ENCODE measurements around the gene KAZN.

KAZN gene

DNA sequence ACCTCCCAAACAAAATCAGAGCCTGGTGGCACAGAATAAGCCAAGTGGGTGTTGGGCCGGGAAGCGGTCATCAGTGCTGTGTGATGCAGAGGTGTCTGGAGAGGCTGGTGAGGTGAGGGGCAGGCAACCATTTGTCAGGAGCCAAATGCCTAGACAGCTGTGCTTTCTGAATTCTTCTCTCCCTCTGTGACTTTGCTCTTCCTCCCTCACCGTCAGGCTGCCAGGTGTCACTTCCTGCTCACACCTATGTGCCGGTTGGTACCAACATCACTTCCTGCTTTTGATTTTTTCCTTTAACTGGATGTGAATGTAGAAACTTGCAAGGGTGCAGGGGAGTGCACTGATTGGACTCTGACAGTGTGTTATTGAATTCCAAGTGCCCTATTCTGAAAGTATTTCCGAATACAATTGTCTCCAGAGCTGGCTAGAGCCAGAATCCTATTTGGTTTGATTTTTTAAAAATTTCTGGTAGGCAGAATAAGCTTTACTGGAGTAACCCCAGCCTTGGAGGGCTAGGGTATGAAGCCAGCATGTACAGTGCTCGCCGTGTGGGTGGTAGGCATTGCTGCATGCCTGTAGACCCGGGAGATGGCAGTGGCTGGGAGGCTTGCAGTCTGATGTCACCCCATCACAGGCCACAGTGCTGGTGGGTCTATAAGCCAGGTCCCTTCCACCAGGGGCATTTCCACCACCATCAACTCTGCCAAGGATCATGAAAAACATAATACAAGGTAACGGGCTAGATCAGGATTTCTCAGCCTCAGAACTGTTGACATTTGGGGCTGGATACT lies 210.9 kb downstream of the KAZN start:
- DNase-seq (ENCODE audit: low read depth) = no peak
- no peak overlapping the region for H3K4me3 ChIP-seq (ENCODE audit: low read length)
- TF ChIP-seq, protein P1, sequence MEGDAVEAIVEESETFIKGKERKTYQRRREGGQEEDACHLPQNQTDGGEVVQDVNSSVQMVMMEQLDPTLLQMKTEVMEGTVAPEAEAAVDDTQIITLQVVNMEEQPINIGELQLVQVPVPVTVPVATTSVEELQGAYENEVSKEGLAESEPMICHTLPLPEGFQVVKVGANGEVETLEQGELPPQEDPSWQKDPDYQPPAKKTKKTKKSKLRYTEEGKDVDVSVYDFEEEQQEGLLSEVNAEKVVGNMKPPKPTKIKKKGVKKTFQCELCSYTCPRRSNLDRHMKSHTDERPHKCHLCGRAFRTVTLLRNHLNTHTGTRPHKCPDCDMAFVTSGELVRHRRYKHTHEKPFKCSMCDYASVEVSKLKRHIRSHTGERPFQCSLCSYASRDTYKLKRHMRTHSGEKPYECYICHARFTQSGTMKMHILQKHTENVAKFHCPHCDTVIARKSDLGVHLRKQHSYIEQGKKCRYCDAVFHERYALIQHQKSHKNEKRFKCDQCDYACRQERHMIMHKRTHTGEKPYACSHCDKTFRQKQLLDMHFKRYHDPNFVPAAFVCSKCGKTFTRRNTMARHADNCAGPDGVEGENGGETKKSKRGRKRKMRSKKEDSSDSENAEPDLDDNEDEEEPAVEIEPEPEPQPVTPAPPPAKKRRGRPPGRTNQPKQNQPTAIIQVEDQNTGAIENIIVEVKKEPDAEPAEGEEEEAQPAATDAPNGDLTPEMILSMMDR (conservative IDR thresholded peaks at IDR 0.05; ENCODE audit: low read depth, low read length) = no peak

DNA sequence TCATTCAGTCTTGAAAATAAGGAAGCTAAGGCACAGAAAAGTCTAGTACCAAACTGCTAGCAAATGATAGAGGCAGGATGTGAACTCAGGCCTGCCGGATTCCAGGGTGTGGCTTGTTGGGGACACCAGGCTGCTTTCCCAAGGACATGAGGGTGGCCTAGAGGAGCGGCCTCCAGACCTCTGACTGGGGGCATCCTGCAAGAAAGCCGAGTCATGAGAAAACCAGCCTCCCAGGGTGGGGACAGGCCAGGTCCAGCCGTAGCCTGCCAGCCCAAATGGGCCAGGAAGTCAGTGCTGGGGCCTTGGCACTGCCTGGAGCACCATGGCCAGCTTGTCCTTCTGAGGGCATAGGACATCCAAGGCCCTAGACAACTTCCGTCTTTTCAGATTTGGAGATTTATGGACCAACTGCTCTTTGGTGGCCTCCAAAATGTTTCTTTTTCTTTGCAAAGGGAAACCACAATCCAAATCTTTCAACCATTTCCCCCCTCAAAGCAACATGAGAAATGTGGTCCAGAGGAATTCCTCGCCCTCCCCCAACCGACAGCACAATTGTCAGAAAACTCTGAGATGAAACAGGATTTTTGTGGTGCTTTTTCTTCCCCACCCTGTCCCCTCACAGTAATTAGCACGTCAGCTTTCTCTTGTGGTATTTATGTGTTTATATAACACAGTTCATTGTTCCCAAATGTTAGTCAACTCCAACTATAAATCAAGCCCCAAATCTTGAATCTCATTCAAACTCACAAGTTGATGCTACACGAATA lies 212.3 kb downstream of the KAZN start:
- no peak for DNase-seq (ENCODE audit: low read depth)
- TF ChIP-seq, protein P1 (conservative IDR thresholded peaks at IDR 0.05; ENCODE audit: low read depth, low read length) = no peak
- H3K4me3 ChIP-seq (ENCODE audit: low read length) = no peak overlapping the region

DNA sequence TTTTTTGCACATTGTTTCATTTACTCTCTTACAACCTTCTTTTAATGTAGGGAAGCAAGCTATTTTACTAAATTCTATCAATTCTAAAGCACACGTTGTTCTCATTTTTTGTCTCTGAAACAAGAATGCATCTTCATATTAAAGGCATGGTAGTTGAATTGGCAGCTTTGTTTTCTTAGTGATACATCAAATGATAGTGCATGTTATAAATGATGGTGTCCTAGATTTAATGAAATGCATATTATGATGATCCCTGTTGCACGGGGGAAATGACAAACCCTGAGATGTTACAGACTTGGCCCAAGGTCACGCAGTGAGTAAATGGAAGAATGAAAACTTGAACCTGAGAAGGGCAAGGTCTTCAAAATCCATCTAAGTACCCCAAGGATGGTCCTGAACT lies 213.1 kb downstream of the KAZN start:
- DNase-seq (ENCODE audit: low read depth) = no peak
- no peak overlapping the region for H3K4me3 ChIP-seq (ENCODE audit: low read length)
- TF ChIP-seq, protein P1 (conservative IDR thresholded peaks at IDR 0.05; ENCODE audit: low read depth, low read length) = no peak

DNA sequence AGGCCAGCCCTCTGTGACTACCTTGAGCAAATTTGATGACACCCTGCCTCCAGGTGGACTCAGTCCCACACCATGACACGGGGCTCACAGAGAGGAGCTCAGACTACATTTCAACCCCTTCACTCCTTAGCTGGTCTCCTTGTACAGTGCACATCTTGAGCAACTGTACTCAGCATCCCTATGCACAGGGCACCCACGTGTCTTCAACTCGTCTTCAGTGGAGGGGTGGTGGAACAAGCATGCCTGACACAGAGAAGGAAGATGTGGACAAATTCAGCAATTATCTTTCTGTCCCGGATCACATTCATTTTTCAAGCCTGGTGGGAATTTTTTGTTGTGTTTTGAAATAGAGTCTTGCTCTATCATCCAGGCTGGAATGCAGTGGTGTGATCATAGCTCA lies 213.7 kb downstream of the KAZN start:
- TF ChIP-seq, protein P1 (conservative IDR thresholded peaks at IDR 0.05; ENCODE audit: low read depth, low read length) = no peak
- no peak for DNase-seq (ENCODE audit: low read depth)
- no peak overlapping the region for H3K4me3 ChIP-seq (ENCODE audit: low read length)

DNA sequence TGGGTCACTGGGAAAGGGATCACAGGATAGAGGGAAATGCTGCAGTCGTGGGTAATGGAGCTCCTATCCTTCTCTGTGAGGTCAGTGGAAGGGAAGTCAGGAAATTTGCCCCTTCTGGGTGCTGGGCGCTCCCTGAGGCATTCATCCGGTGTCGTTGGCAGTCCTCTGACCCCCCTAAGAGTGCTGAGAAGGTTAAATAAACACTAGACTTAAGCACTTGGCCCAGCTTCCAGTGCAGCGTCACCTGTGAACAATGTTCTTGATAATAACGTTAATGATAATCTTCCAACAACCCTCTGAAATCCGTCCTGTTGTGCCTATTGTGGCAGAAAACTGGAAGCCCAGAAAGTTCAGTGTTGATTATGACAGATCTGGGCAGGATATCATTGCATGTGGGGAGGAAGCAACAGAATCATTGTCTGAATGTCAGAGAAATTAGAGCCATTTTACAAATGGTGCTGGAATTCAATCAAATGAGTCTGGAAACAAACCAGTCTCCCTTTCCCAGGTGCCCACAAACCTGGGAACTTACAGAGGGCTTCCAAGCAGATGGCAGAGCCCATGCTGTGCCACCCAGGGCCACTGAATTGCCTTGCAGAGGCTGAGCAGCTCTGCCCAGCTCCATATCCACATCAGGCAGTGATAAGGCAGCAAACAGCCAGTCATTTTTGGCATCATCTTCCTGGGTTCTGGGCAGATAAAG lies 216.8 kb downstream of the KAZN start:
- TF ChIP-seq, protein P1 (conservative IDR thresholded peaks at IDR 0.05; ENCODE audit: low read depth, low read length) = no peak
- DNase-seq (ENCODE audit: low read depth) = peak; percentile 45
- H3K4me3 ChIP-seq (ENCODE audit: low read length) = no peak overlapping the region

DNA sequence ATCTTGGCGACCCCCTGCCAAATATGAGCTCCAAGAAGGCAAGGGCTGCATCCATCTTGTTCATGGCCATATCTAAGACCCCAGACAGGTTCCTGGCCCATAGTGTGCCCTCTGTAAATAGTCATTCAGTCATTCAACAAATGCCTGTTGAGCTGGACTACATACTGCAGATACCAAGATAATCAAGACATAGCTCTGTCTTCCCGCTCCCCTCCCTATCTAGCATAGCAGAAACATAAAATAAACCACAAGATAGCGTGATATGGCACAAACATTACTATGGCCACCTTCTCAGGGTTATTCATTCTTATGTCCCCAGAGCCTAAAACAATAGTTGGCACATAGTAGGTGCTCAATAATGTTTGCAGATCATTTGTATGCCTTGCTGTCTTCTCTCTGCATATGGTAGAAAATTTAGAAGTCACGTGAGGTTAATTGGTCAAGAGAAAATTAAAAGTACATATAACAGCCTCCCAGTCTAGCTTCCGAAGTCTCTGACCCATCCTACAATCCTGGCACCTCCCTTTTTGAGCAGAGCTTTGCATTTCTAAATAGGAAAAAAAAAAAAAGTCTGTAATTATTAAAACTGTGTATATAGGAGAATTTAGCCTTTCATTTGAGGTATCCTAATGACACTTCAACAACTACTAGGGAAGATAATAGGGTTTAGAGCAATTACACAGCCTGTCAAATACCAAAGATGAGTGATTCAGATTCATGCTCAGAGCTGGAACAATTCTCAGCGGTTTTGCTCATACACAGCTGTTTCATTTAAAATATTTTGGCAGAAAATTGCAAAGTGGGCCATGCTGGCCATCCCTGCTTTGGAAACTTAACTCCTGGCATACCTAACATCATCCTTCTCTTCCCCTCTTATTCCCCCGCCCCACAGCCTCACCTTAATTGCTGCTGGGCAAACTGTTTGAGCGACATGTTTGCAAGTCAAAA lies 219.0 kb downstream of the KAZN start:
- H3K4me3 ChIP-seq (ENCODE audit: low read length) = no peak overlapping the region
- TF ChIP-seq, protein P1 (conservative IDR thresholded peaks at IDR 0.05; ENCODE audit: low read depth, low read length) = no peak
- no peak for DNase-seq (ENCODE audit: low read depth)
